Measurements from ENCODE around the gene SAP30L.

The SAP30L gene

GRCh38 chr5:154491941-154492340, 46.1 kb downstream of the SAP30L start:
- DNase-seq, result no peak
- in situ Hi-C loops (cut with HindIII; ENCODE audit: low pct_ligation_motif_present, low pct_unique_long_range_greater_than_20kb, low sequenced_read_pairs), result no loop called here

GRCh38 chr5:154493274-154493673, 47.5 kb downstream of the SAP30L start:
- DNase-seq, result no peak
- in situ Hi-C loops (cut with HindIII; ENCODE audit: low pct_ligation_motif_present, low pct_unique_long_range_greater_than_20kb, low sequenced_read_pairs), result no loop called here

- no peak for DNase-seq
- in situ Hi-C loops (cut with HindIII; ENCODE audit: low pct_ligation_motif_present, low pct_unique_long_range_greater_than_20kb, low sequenced_read_pairs), result no loop called here
These were observed 48.2 kb downstream of the SAP30L start for GRCh38 chr5:154494036-154494435.

GRCh38 chr5:154498591-154498990, 52.8 kb downstream of the SAP30L start:
- in situ Hi-C loops (cut with HindIII; ENCODE audit: low pct_ligation_motif_present, low pct_unique_long_range_greater_than_20kb, low sequenced_read_pairs), result no loop called here
- no peak for DNase-seq

- no peak for DNase-seq
- in situ Hi-C loops (cut with HindIII; ENCODE audit: low pct_ligation_motif_present, low pct_unique_long_range_greater_than_20kb, low sequenced_read_pairs), result no loop called here
These were observed 53.2 kb downstream of the SAP30L start for GRCh38 chr5:154498994-154499393.

- in situ Hi-C loops (cut with HindIII; ENCODE audit: low pct_ligation_motif_present, low pct_unique_long_range_greater_than_20kb, low sequenced_read_pairs), result no loop called here
- DNase-seq, result no peak
These were observed 55.8 kb downstream of the SAP30L start for GRCh38 chr5:154501566-154501965.

- in situ Hi-C loops (cut with HindIII; ENCODE audit: low pct_ligation_motif_present, low pct_unique_long_range_greater_than_20kb, low sequenced_read_pairs), result no loop called here
- DNase-seq, result no peak
These were observed 56.4 kb downstream of the SAP30L start for GRCh38 chr5:154502180-154502579.

- in situ Hi-C loops (cut with HindIII; ENCODE audit: low pct_ligation_motif_present, low pct_unique_long_range_greater_than_20kb, low sequenced_read_pairs), result no loop called here
- DNase-seq, result no peak
These were observed 57.9 kb downstream of the SAP30L start for GRCh38 chr5:154503698-154504039.

- in situ Hi-C loops (cut with HindIII; ENCODE audit: low pct_ligation_motif_present, low pct_unique_long_range_greater_than_20kb, low sequenced_read_pairs), result no loop called here
- no peak for DNase-seq
These were observed 59.8 kb downstream of the SAP30L start for GRCh38 chr5:154505567-154505966.

- in situ Hi-C loops (cut with HindIII; ENCODE audit: low pct_ligation_motif_present, low pct_unique_long_range_greater_than_20kb, low sequenced_read_pairs), result no loop called here
- DNase-seq, result no peak
These were observed 60.4 kb downstream of the SAP30L start for GRCh38 chr5:154506049-154506715.

GRCh38 chr5:154506716-154507080, 60.9 kb downstream of the SAP30L start:
- no peak for DNase-seq
- in situ Hi-C loops (cut with HindIII; ENCODE audit: low pct_ligation_motif_present, low pct_unique_long_range_greater_than_20kb, low sequenced_read_pairs), result no loop called here

GRCh38 chr5:154508114-154508513, 62.3 kb downstream of the SAP30L start:
- no peak for DNase-seq
- in situ Hi-C loops (cut with HindIII; ENCODE audit: low pct_ligation_motif_present, low pct_unique_long_range_greater_than_20kb, low sequenced_read_pairs), result no loop called here

GRCh38 chr5:154509784-154510555, 64.2 kb downstream of the SAP30L start:
- DNase-seq, result no peak
- in situ Hi-C loops (cut with HindIII; ENCODE audit: low pct_ligation_motif_present, low pct_unique_long_range_greater_than_20kb, low sequenced_read_pairs), result no loop called here
